ENCODE measurements around the gene HRH2.
"Not testable (repeated sequence)": the region's sequence is repeated elsewhere in the genome, so short reads cannot be mapped to it uniquely, and the experiment has no call there.

HRH2 gene

GRCh38 chr5:175657593-175658271 lies at the start of gene HRH2:
TSS of gene HRH2 (plus strand) at chr5:175658071. CDS start at chr5:175683234, 25,163 bp downstream.
- DNase-seq, result peak; percentile 32

GRCh38 chr5:175609526-175609925 lies 48.3 kb upstream of the HRH2 start:
- DNase-seq, result no peak

- DNase-seq, result no peak
These were observed 47.5 kb upstream of the HRH2 start for GRCh38 chr5:175610381-175610780.

- no peak for DNase-seq
These were observed 47.0 kb upstream of the HRH2 start for GRCh38 chr5:175610898-175611297.

GRCh38 chr5:175614223-175614815 lies 43.6 kb upstream of the HRH2 start:
- DNase-seq, result no peak

GRCh38 chr5:175614861-175615260 lies 43.0 kb upstream of the HRH2 start:
- DNase-seq, result no peak

GRCh38 chr5:175616083-175616482 lies 41.8 kb upstream of the HRH2 start:
- no peak for DNase-seq

GRCh38 chr5:175616527-175616926 lies 41.3 kb upstream of the HRH2 start:
- not testable (repeated sequence) for DNase-seq

- DNase-seq, result no peak
These were observed 40.4 kb upstream of the HRH2 start for GRCh38 chr5:175617447-175617846.

- DNase-seq, result no peak
These were observed 37.3 kb upstream of the HRH2 start for GRCh38 chr5:175620527-175620926.

GRCh38 chr5:175621971-175622370 lies 35.9 kb upstream of the HRH2 start:
- no peak for DNase-seq

- no peak for DNase-seq
These were observed 34.8 kb upstream of the HRH2 start for GRCh38 chr5:175623088-175623487.

GRCh38 chr5:175624316-175624715 lies 33.6 kb upstream of the HRH2 start:
- DNase-seq, result no peak

- DNase-seq, result no peak
These were observed 30.9 kb upstream of the HRH2 start for GRCh38 chr5:175627005-175627404.

- no peak for DNase-seq
These were observed 30.1 kb upstream of the HRH2 start for GRCh38 chr5:175627739-175628138.

- no peak for DNase-seq
These were observed 29.2 kb upstream of the HRH2 start for GRCh38 chr5:175628668-175629067.

GRCh38 chr5:175629261-175629660 lies 28.6 kb upstream of the HRH2 start:
- no peak for DNase-seq

- no peak for DNase-seq
These were observed 28.1 kb upstream of the HRH2 start for GRCh38 chr5:175629793-175630192.

GRCh38 chr5:175635854-175636584 lies 21.9 kb upstream of the HRH2 start:
- no peak for DNase-seq

- no peak for DNase-seq
These were observed 19.6 kb upstream of the HRH2 start for GRCh38 chr5:175638305-175638704.

GRCh38 chr5:175640106-175640775 lies 17.6 kb upstream of the HRH2 start:
- DNase-seq, result no peak

- DNase-seq, result no peak
These were observed 14.9 kb upstream of the HRH2 start for GRCh38 chr5:175642998-175643397.

- DNase-seq, result no peak
These were observed 11.6 kb upstream of the HRH2 start for GRCh38 chr5:175646251-175646650.

GRCh38 chr5:175649967-175650366 lies 7.9 kb upstream of the HRH2 start:
- DNase-seq, result no peak

Measured in KG1 (cell line).